Testis (tissue), 3 donors: ENCODE results near the gene CFAP20DC. TPM values are rescaled to one million over a fixed set of nuclear protein-coding genes. Genes with fewer than 3 reads are reported as not detected.
"Not testable (repeated sequence)": the region's sequence is repeated elsewhere in the genome, so short reads cannot be mapped to it uniquely, and the experiment has no call there.

ENCODE experiments used
- DNase-seq: peaks from one replicate; pipeline ENCODE4 v3.0.0-alpha.2; 2019
- H3K27ac ChIP-seq, 2 donors: fragments of 200-600 bp; sonication (generic); one replicate each; pipeline ENCODE4 v1.5.1; 2019
- H3K27me3 ChIP-seq: fragments of 200-600 bp; sonication (generic); one replicate; pipeline ENCODE4 v1.5.1; 2019
- H3K36me3 ChIP-seq: fragments of 200-600 bp; sonication (generic); one replicate; pipeline ENCODE4 v1.5.1; 2017; ENCODE audit warnings: low read depth; ENCODE audit errors: missing control alignments
- H3K4me1 ChIP-seq: fragments of 200-600 bp; sonication (generic); one replicate; pipeline ENCODE4 v1.5.1; 2019
- H3K4me3 ChIP-seq, 2 donors: fragments of 200-600 bp; sonication (generic); one replicate each; pipeline ENCODE4 v1.5.1; 2017 to 2019
- H3K9me3 ChIP-seq: fragments of 200-600 bp; sonication (generic); one replicate; pipeline ENCODE4 v1.5.1; 2017
- POLR2A ChIP-seq: fragments of 450-650 bp; IDR thresholded peaks from one replicate; pipeline ENCODE4 v1.6.1; 2017; ENCODE audit warnings: antibody characterized with exemption, mild to moderate bottlenecking, moderate library complexity
- WGBS, 2 donors: methylation state at CpG; one replicate each; pipeline ENCODE4 v1.1.5; 2018; 5-methylcytosine and 5-hydroxymethylcytosine counted together
- intact Hi-C: fragments of 100-400 bp; cut with DNase I; formaldehyde crosslinking; loops from one replicate; pipeline ENCODE4 v1.15.1; 2023; ENCODE audit warnings: low total_unique reads
- polyA plus RNA-seq: library from polyadenylated mRNA; stranded (reverse); fragments of 350-450 nt; fragmentation: Illumina TruSeq; extraction: RNeasy Lipid Tissue Mini Kit (QIAGEN cat#74804); gene quantifications from one replicate; pipeline ENCODE4 v1.2.3, GENCODE V29; 2014; ENCODE audit warnings: low read depth, low replicate concordance; ENCODE audit not compliant: insufficient read depth
- total RNA-seq, 2 donors: library from RNA; depleted of rRNA; stranded (reverse); fragments of >200 nt; gene quantifications; one replicate each; pipeline ENCODE4 v1.2.3, GENCODE V29; 2016
- TF ChIP-seq, protein P1 (sequence below), 3 experiments: fragments of 450-650 bp in 2 of 3; fragments of 200-600 bp in 1 of 3; sonication (generic) in 1 of 3; IDR thresholded peaks; one replicate each; pipeline ENCODE4 v1.5.1; 2016 to 2019; ENCODE audit warnings: antibody characterized with exemption in 3 of 3, mild to moderate bottlenecking in 2 of 3, moderate library complexity in 1 of 3

CFAP20DC gene
- total and polyA plus RNA-seq, 3 donors from 2014 or later: 24.5 to 62.8 (median 42.0) TPM

DNA sequence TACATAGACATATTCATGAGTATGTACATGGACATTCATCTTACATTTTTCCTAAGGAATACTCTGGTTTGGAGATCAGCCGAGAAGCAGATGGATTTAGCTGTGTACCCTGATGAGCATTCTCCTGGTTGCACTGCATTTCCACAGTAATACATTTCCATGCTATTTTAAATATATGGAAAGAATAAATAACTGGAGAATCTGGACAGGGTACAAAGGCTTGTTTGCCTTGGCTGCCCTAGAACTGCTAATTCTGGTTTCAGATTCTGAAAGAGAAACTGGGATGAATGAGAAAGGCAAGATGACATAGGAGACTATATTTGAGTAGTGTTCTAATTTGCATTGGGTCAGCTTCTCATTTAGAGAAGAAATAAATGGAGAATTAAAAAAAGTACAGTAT lies 192.4 kb downstream of the CFAP20DC start:
- TF ChIP-seq, protein P1, sequence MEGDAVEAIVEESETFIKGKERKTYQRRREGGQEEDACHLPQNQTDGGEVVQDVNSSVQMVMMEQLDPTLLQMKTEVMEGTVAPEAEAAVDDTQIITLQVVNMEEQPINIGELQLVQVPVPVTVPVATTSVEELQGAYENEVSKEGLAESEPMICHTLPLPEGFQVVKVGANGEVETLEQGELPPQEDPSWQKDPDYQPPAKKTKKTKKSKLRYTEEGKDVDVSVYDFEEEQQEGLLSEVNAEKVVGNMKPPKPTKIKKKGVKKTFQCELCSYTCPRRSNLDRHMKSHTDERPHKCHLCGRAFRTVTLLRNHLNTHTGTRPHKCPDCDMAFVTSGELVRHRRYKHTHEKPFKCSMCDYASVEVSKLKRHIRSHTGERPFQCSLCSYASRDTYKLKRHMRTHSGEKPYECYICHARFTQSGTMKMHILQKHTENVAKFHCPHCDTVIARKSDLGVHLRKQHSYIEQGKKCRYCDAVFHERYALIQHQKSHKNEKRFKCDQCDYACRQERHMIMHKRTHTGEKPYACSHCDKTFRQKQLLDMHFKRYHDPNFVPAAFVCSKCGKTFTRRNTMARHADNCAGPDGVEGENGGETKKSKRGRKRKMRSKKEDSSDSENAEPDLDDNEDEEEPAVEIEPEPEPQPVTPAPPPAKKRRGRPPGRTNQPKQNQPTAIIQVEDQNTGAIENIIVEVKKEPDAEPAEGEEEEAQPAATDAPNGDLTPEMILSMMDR (IDR thresholded peaks at IDR 0.05): no peak
- TF ChIP-seq POLR2A: no peak
- no peaks in the 10 kb centered on the region for H3K27me3 ChIP-seq
- H3K4me1 ChIP-seq: no peaks in the 10 kb centered on the region
- no peak for DNase-seq
- intact Hi-C loops: no loop called here
- no peak overlapping the region for H3K4me3 ChIP-seq
- H3K9me3 ChIP-seq: no peaks in the 10 kb centered on the region
- WGBS, 2 donors: 88 to 94% methylated on average over 1 of the region's 1 CpG
- H3K27ac ChIP-seq: no peak overlapping the region
- H3K36me3 ChIP-seq: no peaks in the 10 kb centered on the region

DNA sequence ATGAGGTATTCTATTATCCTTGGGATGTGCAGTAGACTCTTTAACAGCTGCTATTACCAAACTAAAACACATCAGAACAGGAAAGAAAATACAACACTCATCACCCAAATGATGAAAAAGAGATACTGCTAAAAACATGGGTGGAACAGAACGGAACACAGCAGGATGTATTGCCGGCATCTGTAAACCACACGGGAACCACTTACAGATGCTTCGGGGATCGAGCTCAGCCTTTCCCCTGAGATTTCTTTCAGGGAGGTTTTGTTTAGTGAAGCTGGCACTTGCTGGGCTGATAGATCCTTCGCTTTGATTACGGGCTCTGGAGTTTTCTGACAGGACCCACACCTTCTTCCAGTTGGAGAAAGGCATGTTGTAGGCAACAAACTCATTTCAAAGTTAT lies 201.0 kb downstream of the CFAP20DC start:
- intact Hi-C loops: no loop called here
- H3K9me3 ChIP-seq: no peaks in the 10 kb centered on the region
- TF ChIP-seq, protein P1 (IDR thresholded peaks at IDR 0.05): no peak
- no peak for TF ChIP-seq POLR2A
- no peaks in the 10 kb centered on the region for H3K4me1 ChIP-seq
- no peak for DNase-seq
- H3K4me3 ChIP-seq: no peak overlapping the region
- 83 to 89% methylated on average over 7 of the region's 7 CpGs for WGBS, 2 donors
- H3K27me3 ChIP-seq: no peaks in the 10 kb centered on the region
- no peak overlapping the region for H3K27ac ChIP-seq
- H3K36me3 ChIP-seq: no peaks in the 10 kb centered on the region

DNA sequence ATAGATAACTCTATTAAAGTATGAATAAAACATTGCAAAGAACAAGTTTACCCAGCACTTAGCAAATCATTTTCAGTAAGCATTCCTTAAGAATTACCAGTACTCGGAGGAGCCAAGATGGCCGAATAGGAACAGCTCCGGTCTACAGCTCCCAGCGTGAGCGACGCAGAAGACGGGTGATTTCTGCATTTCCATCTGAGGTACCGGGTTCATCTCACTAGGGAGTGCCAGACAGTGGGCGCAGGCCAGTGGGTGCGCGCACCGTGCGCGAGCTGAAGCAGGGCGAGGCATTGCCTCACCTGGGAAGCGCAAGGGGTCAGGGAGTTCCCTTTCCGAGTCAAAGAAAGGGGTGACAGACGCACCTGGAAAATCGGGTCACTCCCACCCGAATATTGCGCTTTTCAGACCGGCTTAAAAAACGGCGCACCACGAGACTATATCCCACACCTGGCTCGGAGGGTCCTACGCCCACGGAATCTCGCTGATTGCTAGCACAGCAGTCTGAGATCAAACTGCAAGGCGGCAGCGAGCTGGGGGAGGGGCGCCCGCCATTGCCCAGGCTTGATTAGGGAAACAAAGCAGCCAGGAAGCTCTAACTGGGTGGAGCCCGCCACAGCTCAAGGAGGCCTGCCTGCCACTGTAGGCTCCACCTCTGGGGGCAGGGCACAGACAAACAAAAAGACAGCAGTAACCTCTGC lies 207.6 kb downstream of the CFAP20DC start:
- H3K4me1 ChIP-seq, H3K4me3 ChIP-seq, H3K27me3 ChIP-seq, intact Hi-C loops, H3K27ac ChIP-seq, H3K9me3 ChIP-seq, H3K36me3 ChIP-seq: not testable (repeated sequence)
- WGBS, 2 donors: 71 to 88% methylated on average over 7 to 16 of the region's 34 CpGs
- peak; percentile 16 for DNase-seq

DNA sequence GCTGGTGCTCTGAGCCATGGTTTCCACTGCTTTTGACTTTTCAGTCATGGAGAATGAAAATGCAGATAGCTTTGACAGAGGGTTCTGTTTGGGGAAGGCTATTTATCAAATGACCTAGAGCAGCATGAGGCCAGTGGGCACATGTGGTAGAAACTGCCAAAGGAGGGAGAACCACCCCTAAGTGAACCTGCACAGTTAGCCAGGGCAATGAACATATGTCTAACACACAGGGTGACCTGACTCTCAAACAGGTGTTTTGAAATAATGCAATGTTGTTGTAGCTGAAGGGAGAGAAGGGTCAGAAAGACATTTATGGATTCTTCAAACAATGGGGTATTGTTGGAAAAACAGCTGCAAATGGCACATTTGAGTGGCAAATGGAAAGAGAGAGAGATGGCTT lies 208.9 kb downstream of the CFAP20DC start:
- intact Hi-C loops: no loop called here
- no peak for DNase-seq
- Histone ChIP-seq H3K4me3 (no peak overlapping the region), H3K27me3 (no peaks in the 10 kb centered on the region), H3K36me3 (no peaks in the 10 kb centered on the region), H3K4me1 (no peaks in the 10 kb centered on the region), H3K27ac (no peak overlapping the region), H3K9me3 (no peaks in the 10 kb centered on the region)
- TF ChIP-seq, protein P1 (IDR thresholded peaks at IDR 0.05): no peak
- TF ChIP-seq POLR2A: no peak

DNA sequence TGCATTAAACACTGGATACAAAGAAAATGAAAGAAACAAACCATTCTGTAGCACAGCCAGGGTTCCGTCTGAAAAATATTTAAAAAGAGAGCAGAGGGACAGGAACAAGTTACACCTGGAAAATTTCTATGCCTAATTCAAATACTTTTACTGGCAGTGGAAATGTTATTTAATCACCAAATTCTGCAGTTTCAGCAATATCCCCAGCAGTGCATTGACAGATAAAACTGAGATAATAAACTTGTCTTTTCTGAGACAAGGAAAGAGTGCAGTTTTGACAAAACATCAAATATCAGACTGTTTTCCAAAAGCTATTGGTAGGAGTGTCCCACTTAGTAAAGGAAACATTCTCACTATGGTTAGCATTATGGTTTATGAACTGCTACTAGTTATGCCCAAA lies 209.9 kb downstream of the CFAP20DC start:
- Histone ChIP-seq H3K27ac (no peak overlapping the region), H3K9me3 (no peaks in the 10 kb centered on the region), H3K4me1 (no peaks in the 10 kb centered on the region), H3K36me3 (no peaks in the 10 kb centered on the region), H3K4me3 (no peak overlapping the region), H3K27me3 (no peaks in the 10 kb centered on the region)
- intact Hi-C loops: no loop called here
- no peak for DNase-seq
- 88% methylated on average over 1 of the region's 1 CpG for WGBS, 2 donors
- no peak for TF ChIP-seq POLR2A
- TF ChIP-seq, protein P1 (IDR thresholded peaks at IDR 0.05): no peak
